ENCODE data around the gene CSNK2A1.

GRCh38 chr20:431012-431904 is 112.3 kb downstream of the CSNK2A1 start:
- peak; percentile 90 for TF ChIP-seq CTCF (IDR thresholded peaks at IDR 0.05; ENCODE audit: insufficient read depth, low read length)
- TF ChIP-seq REST (IDR thresholded peaks at IDR 0.05; ENCODE audit: insufficient replicate concordance, low read depth), result no peak
- no peak for TF ChIP-seq POLR2AphosphoS5 (IDR thresholded peaks at IDR 0.05; ENCODE audit: low read depth)
- TF ChIP-seq SPI1 (IDR thresholded peaks at IDR 0.05; ENCODE audit: borderline replicate concordance, low read depth), result no peak
- no peak for TF ChIP-seq GABPA (IDR thresholded peaks at IDR 0.05; ENCODE audit: low read depth)
